Right atrium auricular region (tissue), 2 donors: Measurements from ENCODE around the gene RIOX2. TPM values are rescaled to one million over a fixed set of nuclear protein-coding genes. Genes with fewer than 3 reads are reported as not detected.

Source experiments
- DNase-seq: peaks from one replicate; pipeline ENCODE4 v3.0.0-alpha.2; 2019; ENCODE audit warnings: low spot score
- H3K27ac ChIP-seq, 2 donors: fragments of 200-600 bp; sonication (generic); 1 replicate in 1 of 2; 2 replicates in 1 of 2; pipeline ENCODE4 v1.5.1; 2016 to 2019
- H3K27me3 ChIP-seq, 2 donors: fragments of 200-600 bp; sonication (generic); one replicate each; pipeline versions ENCODE4 v1.5.1 to v1.6.0; 2017 to 2019
- H3K36me3 ChIP-seq: fragments of 200-600 bp; sonication (generic); one replicate; pipeline ENCODE4 v1.5.1; 2016
- H3K4me1 ChIP-seq, 2 donors: fragments of 200-600 bp; sonication (generic); one replicate each; pipeline versions ENCODE4 v1.5.1 to v1.6.0; 2017 to 2019
- H3K4me3 ChIP-seq, 2 donors: fragments of 200-600 bp; sonication (generic); 1 replicate in 1 of 2; 2 replicates in 1 of 2; pipeline ENCODE4 v1.5.1; 2017 to 2019; ENCODE audit warnings: mild to moderate bottlenecking in 1 of 2, moderate library complexity in 1 of 2
- H3K9me3 ChIP-seq, 2 donors: fragments of 200-600 bp; sonication (generic); one replicate each; pipeline ENCODE4 v1.5.1; 2019
- CTCF ChIP-seq, 2 donors: fragments of 200-600 bp; sonication (generic); IDR thresholded peaks; one replicate each; pipeline ENCODE4 v1.5.1; 2019; ENCODE audit warnings: antibody characterized with exemption in 2 of 2
- total RNA-seq, 2 donors: library from RNA; depleted of rRNA; stranded (reverse); fragments of >200 nt; gene quantifications; one replicate each; pipeline ENCODE4 v1.1.0, GENCODE V29; 2016

The RIOX2 gene
- total RNA-seq, 2 donors from 2014 or later, result 9.5 to 13.6 TPM

- Histone ChIP-seq H3K4me1 (peaks cover 0 to 25% of the 10 kb centered on the region in 2 donors), H3K36me3 (peaks cover 6% of the 10 kb centered on the region), H3K27ac (peak overlapping the region; percentile 62 to 63), H3K9me3 (no peaks in the 10 kb centered on the region), H3K27me3 (no peaks in the 10 kb centered on the region), H3K4me3 (no peak overlapping the region)
- no peak for TF ChIP-seq CTCF (IDR thresholded peaks at IDR 0.05)
- no peak for DNase-seq
Measured at GRCh38 chr3:97901313-97902248, 70.7 kb downstream of the RIOX2 start.

- no peak for DNase-seq
- TF ChIP-seq CTCF (IDR thresholded peaks at IDR 0.05), result no peak
- peaks cover 15% of the 10 kb centered on the region for H3K36me3 ChIP-seq
- no peak overlapping the region for H3K4me3 ChIP-seq
- H3K4me1 ChIP-seq, result peaks cover 0 to 25% of the 10 kb centered on the region in 2 donors
- no peaks in the 10 kb centered on the region for H3K9me3 ChIP-seq
- H3K27ac ChIP-seq, result no peak overlapping the region
- no peaks in the 10 kb centered on the region for H3K27me3 ChIP-seq
Measured at GRCh38 chr3:97899331-97899730, 72.9 kb downstream of the RIOX2 start.

- DNase-seq, result no peak
- peaks cover 0 to 12% of the 10 kb centered on the region in 2 donors for H3K4me1 ChIP-seq
- no peak for TF ChIP-seq CTCF (IDR thresholded peaks at IDR 0.05)
Measured at GRCh38 chr3:97896547-97896946, 75.7 kb downstream of the RIOX2 start.

GRCh38 chr3:97896129-97896528 is 76.1 kb downstream of the RIOX2 start:
- H3K9me3 ChIP-seq, result no peaks in the 10 kb centered on the region
- no peak for DNase-seq
- peaks cover 0 to 9% of the 10 kb centered on the region in 2 donors for H3K4me1 ChIP-seq
- peaks cover 22% of the 10 kb centered on the region for H3K36me3 ChIP-seq
- H3K4me3 ChIP-seq, result no peak overlapping the region
- H3K27me3 ChIP-seq, result no peaks in the 10 kb centered on the region
- no peak for TF ChIP-seq CTCF (IDR thresholded peaks at IDR 0.05)
- H3K27ac ChIP-seq, result no peak overlapping the region

More at GRCh38 chr3:97896547-97896946, 75.7 kb downstream of the RIOX2 start:
- H3K9me3 ChIP-seq, result no peaks in the 10 kb centered on the region
- no peaks in the 10 kb centered on the region for H3K27me3 ChIP-seq
- H3K27ac ChIP-seq, result no peak overlapping the region
- peaks cover 18% of the 10 kb centered on the region for H3K36me3 ChIP-seq
- no peak overlapping the region for H3K4me3 ChIP-seq

- Histone ChIP-seq H3K27me3 (no peaks in the 10 kb centered on the region), H3K4me1 (no peaks in the 10 kb centered on the region), H3K27ac (no peak overlapping the region), H3K36me3 (peaks cover 22% of the 10 kb centered on the region), H3K9me3 (no peaks in the 10 kb centered on the region), H3K4me3 (no peak overlapping the region)
- no peak for DNase-seq
- no peak for TF ChIP-seq CTCF (IDR thresholded peaks at IDR 0.05)
Measured at GRCh38 chr3:97895216-97895615, 77.0 kb downstream of the RIOX2 start.
